Activated B cell treated with CpG ODN at 0.5 μM for 24 hours (primary cell): ENCODE measurements around the gene TMED4. TPM values are rescaled to one million over a fixed set of nuclear protein-coding genes. Genes with fewer than 3 reads are reported as not detected.

Experiments used
- ATAC-seq: fragments of 200-7000 bp; cut with Tn5 transposase; one replicate; pipeline ENCODE4 v1.10.0; 2021; ENCODE audit warnings: low read depth, mild to moderate bottlenecking, moderate library complexity
- CTCF ChIA-PET: fragments of 350-600 bp; sonication (Branson Sonifier 250); formaldehyde crosslinking; loops from one replicate; lab custom pipeline; 2021; ENCODE audit warnings: antibody characterized with exemption; lab: Charles Lee
- POLR2A ChIA-PET: fragments of 350-600 bp; sonication (Branson Sonifier 250); formaldehyde crosslinking; loops from one replicate; lab custom pipeline; 2021; ENCODE audit warnings: antibody characterized with exemption; lab: Charles Lee
- DNase-seq: peaks from one replicate; pipeline ENCODE4 v3.0.0; 2022
- H3K27ac Mint-ChIP-seq: one replicate; pipeline ENCODE4 v1.8.0; 2020; ENCODE audit warnings: mixed read lengths
- H3K27me3 Mint-ChIP-seq: one replicate; pipeline ENCODE4 v1.8.0; 2021; ENCODE audit warnings: mixed read lengths
- H3K36me3 Mint-ChIP-seq: one replicate; pipeline ENCODE4 v1.8.0; 2021; ENCODE audit warnings: low read depth, mixed read lengths
- H3K4me1 Mint-ChIP-seq: one replicate; pipeline ENCODE4 v1.8.0; 2021; ENCODE audit warnings: mixed read lengths
- H3K4me3 Mint-ChIP-seq: one replicate; pipeline ENCODE4 v1.8.0; 2020; ENCODE audit warnings: mild to moderate bottlenecking, mixed read lengths
- H3K9me3 Mint-ChIP-seq: one replicate; pipeline ENCODE4 v1.8.0; 2020; ENCODE audit warnings: mixed read lengths
- CTCF ChIP-seq: fragments of 200-600 bp; IDR thresholded peaks from one replicate; pipeline ENCODE4 v1.8.0; 2022; ENCODE audit warnings: antibody characterized with exemption, mild to moderate bottlenecking
- intact Hi-C: fragments of 100-400 bp; cut with micrococcal nuclease; formaldehyde crosslinking; loops from one replicate; pipeline ENCODE4 v1.15.1; 2024
- total RNA-seq: library from RNA; stranded (reverse); gene quantifications from 2 replicates; pipeline ENCODE4 v1.2.3, GENCODE V29; 2022

The TMED4 gene
- 61.7 and 70.1 TPM in 2 replicates for total RNA-seq

GRCh38 chr7:44581879-44582603 lies at the start of gene TMED4:
TSS of gene TMED4 (minus strand) at chr7:44582231. CDS start at chr7:44582206, 25 bp downstream.
- Mint-ChIP-seq H3K4me3 (peak within 1 kb of the TSS; percentile 90), H3K4me1 (peaks cover 29% of the 10 kb centered on the region), H3K9me3 (no peaks in the 10 kb centered on the region), H3K27me3 (peaks cover 2% of the 10 kb centered on the region), H3K36me3 (peaks cover 40% of the 10 kb centered on the region), H3K27ac (peak within 1 kb of the TSS; percentile 95)
- POLR2A ChIA-PET: interaction anchor here (0.5 to 4.7 kb wide), 32 partner anchors 9 to 601 kb away, joined by 3 to 45 read pairs (median 4); partner anchors contain the start of genes DBNL, DDX56, H2AZ2 and OGDH
- intact Hi-C loops: loop anchor here (1.0 to 5.0 kb wide), 12 partner anchors 8 to 565 kb away; partner anchors contain the start of genes H2AZ2, NUDCD3, OGDH and PPIA
- CTCF ChIA-PET: interaction anchor here (1.1 to 1.7 kb wide), 6 partner anchors 9 to 555 kb away, joined by 3 to 9 read pairs (median 4); partner anchors contain the start of gene NUDCD3
- DNase-seq (peak; percentile 100), ATAC-seq (peak; percentile 90)
- no peak for TF ChIP-seq CTCF

GRCh38 chr7:44631458-44632115 lies 49.6 kb upstream of the TMED4 start:
- DNase-seq (no peak), ATAC-seq (no peak)
- ChIA-PET POLR2A (interaction anchor here (0.5 to 14.0 kb wide), 5 partner anchors 7 to 165 kb away, joined by 3 to 257 read pairs (median 26); partner anchors contain the start of genes OGDH and ZMIZ2), CTCF (interaction anchor here (0.7 to 1.5 kb wide), 3 partner anchors 24 to 141 kb away, joined by 3 read pairs; no protein-coding TSS in a partner anchor)
- peak overlapping the region; percentile 96 for H3K27ac Mint-ChIP-seq
- no peak for TF ChIP-seq CTCF
- peaks cover 77% of the 10 kb centered on the region for H3K4me1 Mint-ChIP-seq
- H3K36me3 Mint-ChIP-seq: peaks cover 19% of the 10 kb centered on the region
- H3K4me3 Mint-ChIP-seq: peak overlapping the region; percentile 47
- H3K27me3 Mint-ChIP-seq: no peaks in the 10 kb centered on the region
- no peaks in the 10 kb centered on the region for H3K9me3 Mint-ChIP-seq
- intact Hi-C loops: no loop called here

GRCh38 chr7:44630792-44631457 lies 48.9 kb upstream of the TMED4 start:
- H3K4me3 Mint-ChIP-seq: no peak overlapping the region
- peak overlapping the region; percentile 96 for H3K27ac Mint-ChIP-seq
- ChIA-PET POLR2A (interaction anchor here (0.6 to 14.0 kb wide), 5 partner anchors 7 to 185 kb away, joined by 3 to 257 read pairs (median 26); partner anchors contain the start of genes OGDH and ZMIZ2), CTCF (interaction anchor here (0.7 to 1.5 kb wide), 3 partner anchors 25 to 141 kb away, joined by 3 read pairs; no protein-coding TSS in a partner anchor)
- H3K27me3 Mint-ChIP-seq: no peaks in the 10 kb centered on the region
- H3K36me3 Mint-ChIP-seq: peaks cover 25% of the 10 kb centered on the region
- H3K4me1 Mint-ChIP-seq: peaks cover 70% of the 10 kb centered on the region
- DNase-seq (no peak), ATAC-seq (no peak)
- intact Hi-C loops: loop anchor here (1.0 kb wide), 1 partner anchor 7 kb away; no protein-coding TSS in a partner anchor
- no peak for TF ChIP-seq CTCF
- H3K9me3 Mint-ChIP-seq: no peaks in the 10 kb centered on the region

GRCh38 chr7:44629829-44630522 lies 47.9 kb upstream of the TMED4 start:
- peak overlapping the region; percentile 79 for H3K4me3 Mint-ChIP-seq
- ChIA-PET POLR2A (interaction anchor here (0.6 to 14.0 kb wide), 7 partner anchors 8 to 283 kb away, joined by 3 to 257 read pairs (median 11); partner anchors contain the start of genes DDX56, OGDH and ZMIZ2), CTCF (interaction anchor here (1.3 kb wide), 1 partner anchor 26 kb away, joined by 3 read pairs; no protein-coding TSS in a partner anchor)
- TF ChIP-seq CTCF: no peak
- no peaks in the 10 kb centered on the region for H3K9me3 Mint-ChIP-seq
- peak; percentile 59 for ATAC-seq
- no peak for DNase-seq
- peaks cover 64% of the 10 kb centered on the region for H3K4me1 Mint-ChIP-seq
- H3K36me3 Mint-ChIP-seq: peaks cover 34% of the 10 kb centered on the region
- intact Hi-C loops: loop anchor here (1.0 kb wide), 1 partner anchor 8 kb away; no protein-coding TSS in a partner anchor
- no peaks in the 10 kb centered on the region for H3K27me3 Mint-ChIP-seq
- H3K27ac Mint-ChIP-seq: peak overlapping the region; percentile 96
